Cardiac muscle cell (in vitro differentiated cells and primary cell): Measurements from ENCODE around the gene AMBN. TPM values are rescaled to one million over a fixed set of nuclear protein-coding genes. Genes with fewer than 3 reads are reported as not detected.

Source experiments
- DNase-seq, 2 donors: peaks; one replicate each; pipeline versions ENCODE4 v3.0.0 to v3.0.0-alpha.2; 2010 to 2017; ENCODE audit warnings: low read depth in 1 of 2, low spot score in 1 of 2
- H3K27ac ChIP-seq: fragments of 200-600 bp; sonication (generic); 2 replicates; pipeline ENCODE4 v1.5.1; 2016
- H3K27me3 ChIP-seq: fragments of 200-600 bp; sonication (generic); 2 replicates; pipeline ENCODE4 v1.6.0; 2016; ENCODE audit warnings: control low read depth
- H3K36me3 ChIP-seq: fragments of 200-600 bp; sonication (generic); 2 replicates; pipeline ENCODE4 v1.5.1; 2016; ENCODE audit warnings: control low read depth
- H3K4me1 ChIP-seq: fragments of 200-600 bp; sonication (generic); 2 replicates; pipeline ENCODE4 v1.8.1; 2017; ENCODE audit warnings: low read depth, mild to moderate bottlenecking, mixed run types
- H3K4me3 ChIP-seq: fragments of 200-600 bp; sonication (generic); 2 replicates; pipeline ENCODE4 v1.5.1; 2016; ENCODE audit warnings: mild to moderate bottlenecking
- H3K9me3 ChIP-seq: fragments of 200-600 bp; sonication (generic); 2 replicates; pipeline ENCODE4 v1.5.1; 2017; ENCODE audit warnings: low read depth, mild to moderate bottlenecking, control low read depth
- polyA plus RNA-seq: library from polyadenylated mRNA; unstranded; fragments of >200 nt; fragmentation: Nextera tagmentation; extraction: Ambion mirVana; gene quantifications from 2 replicates; pipeline ENCODE4 v1.2.1, GENCODE V29; 2016
- total RNA-seq: library from RNA; depleted of rRNA; stranded (reverse); fragments of >200 nt; gene quantifications from 2 replicates; pipeline ENCODE4 v1.2.3, GENCODE V29; 2016
- TF ChIP-seq, protein P1 (sequence below): IDR thresholded peaks from 2 replicates; pipeline ENCODE4 v1.5.1; 2012; ENCODE audit warnings: low read depth, mild to moderate bottlenecking, low read length

AMBN gene
- total and polyA plus RNA-seq, 2 experiments from 2014 or later, result not detected

DNA sequence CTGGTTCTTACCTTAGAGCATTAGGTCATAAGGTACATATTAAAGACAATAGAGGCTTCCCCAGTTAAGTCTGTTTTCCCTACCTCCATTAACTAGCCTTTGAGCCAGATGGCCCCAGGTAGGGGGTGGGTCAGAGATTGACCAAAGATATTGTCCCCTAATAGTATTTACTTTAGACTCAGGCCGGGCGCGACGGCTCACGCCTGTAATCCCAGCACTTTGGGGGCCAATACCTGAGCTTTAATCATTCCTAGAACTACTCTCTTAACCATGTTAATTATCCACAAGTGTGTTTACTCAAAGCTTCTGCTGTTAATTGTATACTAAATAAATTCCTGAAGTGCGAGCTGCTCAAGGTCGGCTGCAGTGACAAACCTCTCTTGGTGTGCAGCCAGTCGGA lies 28.0 kb upstream of the AMBN start:
- DNase-seq, result no peak
- no peak overlapping the region for H3K4me3 ChIP-seq
- no peaks in the 10 kb centered on the region for H3K4me1 ChIP-seq
- no peaks in the 10 kb centered on the region for H3K9me3 ChIP-seq
- TF ChIP-seq, protein P1, sequence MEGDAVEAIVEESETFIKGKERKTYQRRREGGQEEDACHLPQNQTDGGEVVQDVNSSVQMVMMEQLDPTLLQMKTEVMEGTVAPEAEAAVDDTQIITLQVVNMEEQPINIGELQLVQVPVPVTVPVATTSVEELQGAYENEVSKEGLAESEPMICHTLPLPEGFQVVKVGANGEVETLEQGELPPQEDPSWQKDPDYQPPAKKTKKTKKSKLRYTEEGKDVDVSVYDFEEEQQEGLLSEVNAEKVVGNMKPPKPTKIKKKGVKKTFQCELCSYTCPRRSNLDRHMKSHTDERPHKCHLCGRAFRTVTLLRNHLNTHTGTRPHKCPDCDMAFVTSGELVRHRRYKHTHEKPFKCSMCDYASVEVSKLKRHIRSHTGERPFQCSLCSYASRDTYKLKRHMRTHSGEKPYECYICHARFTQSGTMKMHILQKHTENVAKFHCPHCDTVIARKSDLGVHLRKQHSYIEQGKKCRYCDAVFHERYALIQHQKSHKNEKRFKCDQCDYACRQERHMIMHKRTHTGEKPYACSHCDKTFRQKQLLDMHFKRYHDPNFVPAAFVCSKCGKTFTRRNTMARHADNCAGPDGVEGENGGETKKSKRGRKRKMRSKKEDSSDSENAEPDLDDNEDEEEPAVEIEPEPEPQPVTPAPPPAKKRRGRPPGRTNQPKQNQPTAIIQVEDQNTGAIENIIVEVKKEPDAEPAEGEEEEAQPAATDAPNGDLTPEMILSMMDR, result no peak
- no peaks in the 10 kb centered on the region for H3K36me3 ChIP-seq
- no peak overlapping the region for H3K27ac ChIP-seq
- H3K27me3 ChIP-seq, result no peaks in the 10 kb centered on the region

DNA sequence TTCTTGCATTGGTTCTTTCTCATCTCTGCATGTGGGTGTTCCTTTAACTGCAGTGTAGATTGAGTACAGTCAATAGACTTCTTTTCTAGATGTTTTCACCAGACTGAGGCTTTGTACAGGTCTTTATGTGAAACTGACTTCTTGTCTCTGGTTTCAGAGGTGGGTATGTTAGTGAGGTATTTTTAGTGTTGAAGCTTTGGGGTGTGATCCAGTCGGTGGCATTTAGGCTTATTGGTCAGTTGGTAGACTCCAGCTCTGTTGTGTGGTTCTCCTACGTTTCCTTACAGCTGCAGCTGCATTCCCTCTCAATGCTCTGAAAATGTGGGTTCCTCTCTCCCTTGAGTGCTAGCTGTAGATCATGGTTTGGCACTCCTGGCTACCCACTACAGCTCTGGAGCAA lies 21.3 kb upstream of the AMBN start:
- no peaks in the 10 kb centered on the region for H3K4me1 ChIP-seq
- no peaks in the 10 kb centered on the region for H3K9me3 ChIP-seq
- TF ChIP-seq, protein P1, result no peak
- no peak for DNase-seq
- no peak overlapping the region for H3K27ac ChIP-seq
- no peaks in the 10 kb centered on the region for H3K27me3 ChIP-seq
- no peaks in the 10 kb centered on the region for H3K36me3 ChIP-seq
- H3K4me3 ChIP-seq, result no peak overlapping the region

DNA sequence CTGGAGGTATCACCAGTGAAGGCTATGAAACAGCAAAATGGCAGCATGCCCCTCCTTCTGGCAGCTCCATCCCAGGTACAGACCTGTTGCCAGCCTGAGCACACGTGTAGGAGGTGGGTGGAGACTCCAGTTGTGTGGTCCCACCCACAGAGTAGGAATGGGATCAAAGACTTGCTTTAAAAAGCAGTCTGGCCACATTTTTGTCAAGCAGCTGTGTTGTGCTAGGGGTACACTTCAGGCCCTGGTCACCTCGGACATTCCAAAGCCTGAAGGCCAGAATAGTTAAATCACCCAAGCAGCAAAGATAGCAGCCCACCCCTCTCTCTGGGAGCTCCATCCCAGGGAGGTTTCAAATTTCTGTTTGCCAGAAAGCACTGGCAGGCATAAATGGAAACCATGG lies 20.3 kb upstream of the AMBN start:
- Histone ChIP-seq H3K27ac (no peak overlapping the region), H3K9me3 (no peaks in the 10 kb centered on the region), H3K4me3 (no peak overlapping the region), H3K4me1 (no peaks in the 10 kb centered on the region), H3K36me3 (no peaks in the 10 kb centered on the region), H3K27me3 (no peaks in the 10 kb centered on the region)
- DNase-seq, result no peak
- TF ChIP-seq, protein P1, result no peak

DNA sequence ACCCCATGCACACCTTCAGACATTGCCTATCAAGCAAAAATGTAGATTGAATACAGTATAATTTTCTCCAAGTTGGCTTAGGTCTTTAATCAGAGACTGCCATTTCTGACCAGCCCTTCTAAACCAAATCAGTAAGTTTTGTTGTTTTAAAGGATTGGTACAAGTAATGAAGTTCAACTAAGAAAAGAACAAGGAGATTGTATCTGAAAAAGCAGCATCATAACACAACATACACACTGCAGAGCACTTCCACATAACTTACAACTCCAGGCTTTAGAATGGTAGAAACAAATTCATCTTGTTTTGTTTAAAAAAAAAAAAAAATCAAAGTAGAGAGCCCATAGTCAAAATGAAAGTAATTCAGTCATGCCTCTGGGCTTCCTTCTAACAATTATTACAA lies 16.1 kb upstream of the AMBN start:
- Histone ChIP-seq H3K4me3 (no peak overlapping the region), H3K9me3 (no peaks in the 10 kb centered on the region), H3K27me3 (no peaks in the 10 kb centered on the region), H3K4me1 (no peaks in the 10 kb centered on the region), H3K36me3 (no peaks in the 10 kb centered on the region), H3K27ac (no peak overlapping the region)
- no peak for DNase-seq
- TF ChIP-seq, protein P1, result no peak

DNA sequence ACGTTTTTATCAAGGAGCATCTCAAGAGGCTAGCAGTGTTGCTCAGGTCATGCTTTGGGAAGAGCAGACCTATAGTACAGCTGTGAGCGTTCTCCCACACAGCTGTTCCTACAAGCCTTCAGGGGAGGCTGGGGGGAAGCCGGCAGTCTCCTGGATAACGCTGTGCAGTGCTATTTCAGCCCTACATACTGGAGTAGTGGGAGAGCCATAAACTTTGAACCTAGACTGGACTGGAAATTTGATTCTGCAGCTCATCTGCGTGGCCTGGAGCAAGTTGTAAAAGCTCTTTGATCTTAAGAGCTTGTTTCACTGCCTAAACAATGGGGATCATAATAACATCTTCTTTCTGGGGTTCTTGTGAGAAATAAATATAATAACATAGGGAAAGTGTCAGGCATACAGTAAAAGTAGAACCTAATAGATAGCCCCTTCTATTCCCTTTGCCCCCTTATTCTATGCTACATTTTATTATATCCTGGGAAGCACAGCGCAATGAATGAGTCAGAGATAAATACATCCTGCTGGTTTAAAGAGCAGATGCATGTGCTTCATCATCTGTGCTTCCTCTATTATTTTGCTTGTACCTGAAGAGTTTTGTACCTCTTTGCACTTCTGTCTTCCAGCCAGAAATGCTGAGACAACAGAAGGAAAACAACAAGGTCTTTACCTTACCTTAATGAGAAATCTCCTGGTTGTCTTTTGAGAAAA lies 14.7 kb upstream of the AMBN start:
- Histone ChIP-seq H3K27ac (no peak overlapping the region), H3K4me1 (no peaks in the 10 kb centered on the region), H3K27me3 (no peaks in the 10 kb centered on the region), H3K36me3 (no peaks in the 10 kb centered on the region), H3K9me3 (no peaks in the 10 kb centered on the region), H3K4me3 (no peak overlapping the region)
- no peak for DNase-seq
- TF ChIP-seq, protein P1, result no peak
